Left cardiac atrium (tissue), 4 donors: ENCODE data around the gene PAQR5. TPM values are rescaled to one million over a fixed set of nuclear protein-coding genes. Genes with fewer than 3 reads are reported as not detected.

Experiments used
- ATAC-seq, 2 donors: fragments of 200-7000 bp; cut with Tn5 transposase; one replicate each; pipeline ENCODE4 v1.9.1; 2020; ENCODE audit warnings: mild to moderate bottlenecking in 2 of 2, moderate library complexity in 2 of 2
- DNase-seq: peaks from one replicate; pipeline ENCODE4 v3.0.0-alpha.2; 2020
- intact Hi-C, 2 donors: fragments of 100-400 bp; cut with DNase I; formaldehyde crosslinking; loops; one replicate each; pipeline versions ENCODE4 v1.14.1 to v1.15.1; 2022 to 2023
- long read RNA-seq: library from polyadenylated mRNA; unstranded; transcript quantifications from one replicate; pipeline ENCODE4 v2.0.0, GENCODE V29; 2021
- total RNA-seq, 2 donors: library from RNA; stranded (reverse); fragmentation: NEBNext Ultra II Directional; extraction: Animal tissue kit (Norgen Biotek cat#: 25700); gene quantifications; one replicate each; pipeline ENCODE4 v1.2.1, GENCODE V29; 2021
- donor health status: DM: no; HTN: yes; CAD: no.
- donor health status: DM: no; HTN: yes; CAD: no; lungs with severe emphysema.
- donor health status: DM: yes; HTN: yes; CAD: no.
- donor health status: Dilated cardiomyopathy.

Gene PAQR5, protein sequence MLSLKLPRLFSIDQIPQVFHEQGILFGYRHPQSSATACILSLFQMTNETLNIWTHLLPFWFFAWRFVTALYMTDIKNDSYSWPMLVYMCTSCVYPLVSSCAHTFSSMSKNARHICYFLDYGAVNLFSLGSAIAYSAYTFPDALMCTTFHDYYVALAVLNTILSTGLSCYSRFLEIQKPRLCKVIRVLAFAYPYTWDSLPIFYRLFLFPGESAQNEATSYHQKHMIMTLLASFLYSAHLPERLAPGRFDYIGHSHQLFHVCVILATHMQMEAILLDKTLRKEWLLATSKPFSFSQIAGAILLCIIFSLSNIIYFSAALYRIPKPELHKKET
- total RNA-seq = 1 to 10 TPM in 1 of 2 donors, under 1 TPM in 1; 0.62 to 1.2 TPM
- long read RNA-seq, partial matches to known transcripts = 0 of 3 reads
- long read RNA-seq, other reads (novel, unspliced or antisense) = 3 of 3 reads

DNA sequence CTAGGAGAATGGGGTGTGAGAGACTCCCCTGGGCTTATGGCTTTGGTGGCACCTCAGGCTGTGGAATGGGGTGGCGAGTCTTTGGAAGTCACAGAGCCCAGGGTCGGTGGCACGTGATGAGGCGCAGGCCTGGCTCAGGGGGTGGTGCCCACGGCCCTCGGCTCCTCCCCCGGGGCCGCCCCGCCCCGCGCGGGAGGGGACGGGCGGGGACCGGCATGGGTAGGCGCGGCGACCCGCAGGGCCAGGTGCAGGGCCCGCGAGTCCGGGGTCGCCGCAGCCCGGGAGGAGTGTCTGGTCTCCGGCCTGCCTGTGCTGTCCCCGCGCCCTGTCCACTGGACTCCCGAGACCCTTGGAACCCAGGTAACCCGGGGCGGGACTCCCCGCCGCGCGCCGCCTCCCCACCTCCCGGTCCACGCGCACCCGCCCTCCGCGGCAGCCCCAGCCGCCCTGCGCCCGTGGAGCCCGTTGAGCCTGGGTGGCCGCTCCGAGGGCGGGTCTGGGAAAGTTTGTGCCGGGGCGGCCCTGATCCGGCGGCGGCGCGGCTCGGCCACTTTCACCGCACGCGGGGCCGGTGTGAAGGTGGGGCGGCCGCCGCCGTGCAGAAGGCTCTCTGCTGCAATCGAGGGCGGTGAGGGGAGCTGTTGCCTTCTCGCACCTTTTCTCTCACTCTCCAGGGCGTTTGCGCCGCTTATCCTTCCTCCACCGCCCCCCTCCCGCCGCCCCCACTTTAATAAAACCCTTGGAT lies at the start of gene PAQR5:
Gene PAQR5 (plus strand): TSS at position 216 of the 745 bp plus-strand sequence. CDS start 61,169 bp downstream, outside the sequence.
- peak; percentile 59 for DNase-seq
- ATAC-seq = peak; percentile 74 to 89
- intact Hi-C loops = no loop called here

GRCh38 chr15:69253156-69253555 lies 45.6 kb upstream of the PAQR5 start:
- intact Hi-C loops = no loop called here
- DNase-seq = peak; percentile 61
- ATAC-seq = peak in 1 of 2 donors; percentile 86

- ATAC-seq = no peak
- DNase-seq = no peak
- intact Hi-C loops = loop anchor here (2.0 to 10.0 kb wide), 4 partner anchors 105 to 211 kb away; partner anchors contain the start of gene GLCE (in 1 of the 2)
Observed at GRCh38 chr15:69265347-69265955, 33.3 kb upstream of the PAQR5 start.

DNA sequence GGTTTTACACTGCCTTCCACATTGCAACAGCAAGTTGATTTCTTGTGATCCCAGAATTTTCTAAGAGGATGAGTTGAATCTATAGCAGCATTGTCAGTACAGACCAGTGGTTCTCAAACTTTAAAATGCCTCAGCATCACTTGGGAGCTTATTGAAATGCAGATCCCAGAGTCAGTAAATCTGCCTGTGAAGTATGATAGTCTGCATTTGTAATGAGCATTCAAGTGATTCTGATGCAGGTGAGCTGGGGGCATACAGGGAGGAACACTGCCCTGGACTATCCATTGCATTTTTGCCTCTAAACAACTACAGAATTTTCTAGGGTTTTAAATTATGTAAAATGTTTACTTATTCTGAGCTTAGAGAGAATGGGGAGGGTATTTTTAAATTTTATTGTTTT lies 27.5 kb upstream of the PAQR5 start:
- ATAC-seq = no peak
- intact Hi-C loops = loop anchor here in 1 of 2 donors (10.0 kb wide), 1 partner anchor 124 kb away; no protein-coding TSS in a partner anchor
- DNase-seq = no peak

GRCh38 chr15:69272139-69272538 lies 26.6 kb upstream of the PAQR5 start:
- intact Hi-C loops = loop anchor here in 1 of 2 donors (10.0 kb wide), 1 partner anchor 123 kb away; no protein-coding TSS in a partner anchor
- no peak for ATAC-seq
- DNase-seq = no peak

DNA sequence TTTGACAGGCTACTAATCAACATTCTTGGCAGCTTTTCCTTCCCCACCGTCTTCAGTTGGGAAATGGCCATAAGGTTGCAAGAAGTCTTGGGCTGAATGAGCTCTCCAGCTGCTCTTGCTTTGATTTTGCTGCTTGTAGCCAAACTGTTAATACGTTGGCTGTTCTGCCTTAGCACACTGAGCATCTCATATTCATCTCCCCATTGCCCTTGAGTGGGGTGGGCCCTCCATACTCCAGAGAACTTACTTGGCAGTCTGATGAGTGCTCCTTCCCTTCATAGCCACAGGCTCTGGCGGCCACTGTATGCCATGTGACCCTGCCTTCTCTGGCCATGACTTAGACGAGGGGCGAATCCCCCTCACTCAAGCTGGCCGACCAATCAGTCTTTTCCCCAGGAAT lies 25.8 kb upstream of the PAQR5 start:
- no peak for ATAC-seq
- intact Hi-C loops = loop anchor here in 1 of 2 donors (10.0 kb wide), 1 partner anchor 122 kb away; no protein-coding TSS in a partner anchor
- DNase-seq = no peak

GRCh38 chr15:69275074-69275670 lies 23.5 kb upstream of the PAQR5 start:
- no peak for DNase-seq
- ATAC-seq = peak; percentile 50 to 92
- intact Hi-C loops = loop anchor here in 1 of 2 donors (10.0 kb wide), 1 partner anchor 120 kb away; no protein-coding TSS in a partner anchor

DNA sequence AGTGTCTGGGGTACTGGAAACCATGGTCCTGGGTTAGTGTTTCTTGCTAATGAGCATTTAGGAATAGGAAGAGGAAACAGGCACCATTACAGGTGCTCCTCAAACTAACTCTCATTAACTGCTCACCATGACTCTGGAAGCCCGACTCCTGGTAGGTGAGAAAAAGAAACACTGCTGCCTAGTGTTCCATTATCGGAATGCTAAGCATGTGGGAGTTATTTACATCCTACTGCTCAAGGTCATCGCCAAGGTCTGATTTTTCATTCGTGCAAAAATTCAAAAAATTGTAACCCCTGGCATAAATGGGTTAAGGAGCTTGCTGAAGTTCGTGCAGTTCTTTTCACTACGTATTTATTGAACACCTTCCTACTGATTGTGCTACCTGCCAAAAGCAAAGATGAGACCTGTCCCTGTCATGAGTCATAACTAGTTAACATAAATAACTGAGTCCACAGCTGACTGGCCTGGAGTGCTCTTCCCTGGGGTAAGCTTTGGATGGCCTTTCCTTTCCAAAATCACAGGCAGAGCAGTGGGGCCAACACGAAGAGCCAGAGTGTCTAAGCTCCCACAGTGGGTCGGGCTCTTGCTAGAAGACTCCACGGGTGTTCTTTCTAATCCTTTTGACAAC lies 22.7 kb upstream of the PAQR5 start:
- ATAC-seq = peak in 1 of 2 donors; percentile 47
- DNase-seq = no peak
- intact Hi-C loops = loop anchor here in 1 of 2 donors (10.0 kb wide), 1 partner anchor 119 kb away; no protein-coding TSS in a partner anchor

GRCh38 chr15:69277316-69277715 lies 21.4 kb upstream of the PAQR5 start:
- no peak for ATAC-seq
- intact Hi-C loops = loop anchor here in 1 of 2 donors (10.0 kb wide), 1 partner anchor 117 kb away; no protein-coding TSS in a partner anchor
- no peak for DNase-seq

- ATAC-seq (no peak), DNase-seq (no peak)
- intact Hi-C loops = loop anchor here in 1 of 2 donors (10.0 kb wide), 1 partner anchor 115 kb away; no protein-coding TSS in a partner anchor
Observed at GRCh38 chr15:69279636-69280035, 19.1 kb upstream of the PAQR5 start.

DNA sequence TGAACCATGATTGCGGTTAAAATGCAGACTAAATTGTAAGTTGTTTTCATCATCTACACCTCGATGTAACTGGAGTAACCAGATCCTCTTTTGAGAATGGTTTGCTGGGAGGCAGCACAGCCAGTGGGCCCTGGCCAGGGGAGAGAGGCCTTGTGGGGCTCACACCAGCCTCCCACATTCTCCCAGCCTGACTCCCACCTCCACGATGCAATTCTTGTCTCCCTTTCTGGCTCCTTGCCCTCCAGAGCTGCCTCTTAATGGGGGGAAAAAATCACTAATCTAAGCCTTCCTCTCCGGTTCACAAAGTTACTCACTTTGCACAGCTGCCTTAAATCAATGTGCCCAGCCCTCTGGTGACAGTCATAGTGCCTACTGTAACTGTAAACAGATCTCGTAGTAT lies 17.9 kb upstream of the PAQR5 start:
- DNase-seq (no peak), ATAC-seq (no peak)
- intact Hi-C loops = no loop called here

- no peak for ATAC-seq
- intact Hi-C loops = no loop called here
- DNase-seq = no peak
Observed at GRCh38 chr15:69282104-69282743, 16.5 kb upstream of the PAQR5 start.

DNA sequence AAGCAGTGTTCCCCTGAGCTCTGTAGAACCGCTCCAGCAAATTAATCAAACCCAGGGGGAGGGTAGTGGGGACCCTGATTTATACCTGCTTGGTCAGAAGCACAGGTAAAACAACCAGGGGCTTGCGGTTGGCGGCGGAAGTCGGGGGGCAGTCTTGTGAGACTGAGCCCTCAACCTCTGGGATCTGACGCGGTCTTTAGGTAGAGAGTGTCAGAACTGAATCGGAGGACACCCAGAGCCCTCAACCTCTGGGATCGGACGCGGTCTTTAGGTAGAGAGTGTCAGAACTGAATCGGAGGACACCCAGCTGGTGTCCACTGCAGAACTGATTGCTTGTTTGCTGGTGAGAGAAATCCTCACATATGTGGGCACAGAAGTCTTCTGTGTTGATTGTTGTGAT lies 12.9 kb upstream of the PAQR5 start:
- intact Hi-C loops = no loop called here
- ATAC-seq = no peak
- DNase-seq = no peak

- intact Hi-C loops = no loop called here
- DNase-seq (no peak), ATAC-seq (no peak)
Observed at GRCh38 chr15:69288011-69288410, 10.7 kb upstream of the PAQR5 start.

DNA sequence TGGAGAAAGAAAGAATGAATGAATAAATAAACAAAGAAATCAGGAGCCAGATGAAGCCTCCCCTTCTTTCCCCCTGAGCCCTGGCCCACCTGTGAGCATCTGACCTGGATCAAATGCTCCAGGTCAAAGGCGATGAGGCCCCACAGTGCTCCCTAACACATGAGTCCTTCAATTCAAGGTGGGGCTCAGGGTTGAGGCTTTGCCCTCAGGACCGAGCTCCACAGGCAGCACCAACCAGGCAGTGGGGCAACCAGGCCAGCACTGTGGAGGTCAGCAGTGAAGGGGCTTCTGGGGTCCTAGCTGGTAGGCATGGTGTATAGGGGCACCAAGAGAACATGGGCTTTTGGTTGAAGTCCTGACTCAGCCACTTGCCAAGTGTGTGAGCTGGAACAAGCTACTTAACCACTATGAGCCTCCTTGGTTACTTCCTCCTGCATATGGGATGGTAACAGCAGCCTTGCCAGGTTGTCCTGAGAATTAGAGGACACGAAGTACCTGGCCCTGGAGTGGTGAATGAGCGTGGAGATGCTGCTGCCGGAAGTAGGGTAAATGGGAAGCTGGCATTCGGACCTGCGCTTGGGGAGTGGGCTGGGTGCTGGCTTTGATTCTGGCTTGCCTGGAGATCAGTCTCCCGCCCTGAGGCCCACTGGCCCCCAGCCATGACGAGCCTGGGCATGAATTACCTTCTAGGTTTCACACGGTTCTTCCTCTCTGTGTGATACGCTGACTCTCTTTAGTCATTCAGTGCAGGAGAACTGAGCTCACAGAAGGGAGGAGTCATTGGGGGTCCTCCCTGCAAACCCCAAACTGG lies 10.0 kb upstream of the PAQR5 start:
- no peak for ATAC-seq
- intact Hi-C loops = no loop called here
- no peak for DNase-seq

DNA sequence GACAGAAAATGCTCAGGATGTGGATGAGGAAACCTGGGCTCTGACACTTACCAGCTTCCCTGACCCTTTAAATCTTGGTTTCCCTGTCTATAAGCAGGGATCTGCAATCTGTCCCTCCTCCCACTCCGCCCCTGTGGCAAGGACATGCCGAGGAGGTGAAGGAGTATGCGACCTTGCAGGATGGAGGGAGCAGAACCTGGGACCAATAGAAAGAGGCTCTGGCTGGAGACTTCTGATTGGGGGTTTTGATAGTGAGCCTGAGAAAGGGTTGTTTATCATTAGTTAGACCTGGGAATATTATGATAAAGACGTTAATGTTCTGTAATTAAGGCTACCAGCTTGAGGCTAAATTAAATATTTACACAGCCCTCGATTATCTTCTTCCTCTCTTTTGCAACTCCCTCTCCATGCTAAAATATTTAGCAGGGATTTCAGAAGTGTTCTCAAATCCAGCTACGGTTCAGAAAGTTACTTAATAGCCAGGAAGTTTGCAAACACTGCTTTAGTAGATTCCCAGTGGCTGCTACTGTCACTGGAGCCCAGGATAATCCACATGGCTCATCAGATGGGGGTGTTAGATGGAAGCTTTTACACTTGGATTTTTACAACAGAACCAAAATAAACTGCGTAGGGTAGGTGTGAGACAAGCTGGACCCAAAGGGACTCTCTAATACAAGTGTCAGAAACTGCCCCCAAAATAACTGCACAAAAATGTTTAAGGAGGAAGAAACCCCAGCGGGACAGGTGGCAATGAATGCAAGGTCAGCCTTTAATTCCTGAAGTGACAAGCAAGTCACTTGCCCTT lies 9.2 kb upstream of the PAQR5 start:
- no peak for DNase-seq
- ATAC-seq = peak in 1 of 2 donors; percentile 14
- intact Hi-C loops = no loop called here
